Tibial artery (tissue), 4 donors: Measurements from ENCODE around the gene SLBP.

Source experiments
- DNase-seq, 2 donors: peaks; one replicate each; pipeline ENCODE4 v3.0.0-alpha.2; 2019
- H3K27ac ChIP-seq, 2 donors: fragments of 200-600 bp; sonication (generic) in 1 of 2; 1 replicate in 1 of 2; 2 replicates in 1 of 2; pipeline ENCODE4 v1.5.1; 2018 to 2019; ENCODE audit warnings: mild to moderate bottlenecking in 1 of 2
- H3K27me3 ChIP-seq, 2 donors: fragments of 200-600 bp; sonication (generic) in 1 of 2; one replicate each; pipeline versions ENCODE4 v1.5.1 to v1.6.0; 2016 to 2019
- H3K36me3 ChIP-seq, 3 donors: fragments of 200-600 bp; sonication (generic) in 2 of 3; one replicate each; pipeline ENCODE4 v1.5.1; 2016 to 2019; ENCODE audit warnings: mild to moderate bottlenecking in 2 of 3
- H3K4me1 ChIP-seq, 4 donors: fragments of 200-600 bp; sonication (generic) in 2 of 4; 1 replicate in 3 of 4; 2 replicates in 1 of 4; pipeline ENCODE4 v1.5.1; 2016 to 2019
- H3K4me3 ChIP-seq, 2 donors: fragments of 200-600 bp; sonication (generic) in 1 of 2; 1 replicate in 1 of 2; 2 replicates in 1 of 2; pipeline ENCODE4 v1.5.1; 2018 to 2019; ENCODE audit warnings: mild to moderate bottlenecking in 2 of 2
- H3K9me3 ChIP-seq, 3 donors: fragments of 200-600 bp; sonication (generic) in 1 of 3; one replicate each; pipeline ENCODE4 v1.5.1; 2016 to 2019
- intact Hi-C: fragments of 100-400 bp; cut with DNase I; formaldehyde crosslinking; loops from one replicate; pipeline ENCODE4 v1.15.0; 2023; ENCODE audit warnings: low total_unique reads
- TF ChIP-seq, protein P1 (sequence below), 2 experiments: fragments of 200-600 bp in 1 of 2; fragments of 450-650 bp in 1 of 2; IDR thresholded peaks; one replicate each; pipeline ENCODE4 v1.5.1; 2017 to 2019; ENCODE audit warnings: antibody characterized with exemption in 2 of 2, mild to moderate bottlenecking in 1 of 2, moderate library complexity in 1 of 2

SLBP gene

GRCh38 chr4:1656986-1657385 is 55.1 kb downstream of the SLBP start:
- Histone ChIP-seq H3K9me3 (no peaks in the 10 kb centered on the region), H3K36me3 (peaks cover 0 to 10% (median 0%) of the 10 kb centered on the region in 3 donors), H3K4me1 (no peaks in the 10 kb centered on the region), H3K27ac (no peak overlapping the region), H3K4me3 (no peak overlapping the region), H3K27me3 (no peaks in the 10 kb centered on the region)
- DNase-seq, result no peak
- TF ChIP-seq, protein P1, sequence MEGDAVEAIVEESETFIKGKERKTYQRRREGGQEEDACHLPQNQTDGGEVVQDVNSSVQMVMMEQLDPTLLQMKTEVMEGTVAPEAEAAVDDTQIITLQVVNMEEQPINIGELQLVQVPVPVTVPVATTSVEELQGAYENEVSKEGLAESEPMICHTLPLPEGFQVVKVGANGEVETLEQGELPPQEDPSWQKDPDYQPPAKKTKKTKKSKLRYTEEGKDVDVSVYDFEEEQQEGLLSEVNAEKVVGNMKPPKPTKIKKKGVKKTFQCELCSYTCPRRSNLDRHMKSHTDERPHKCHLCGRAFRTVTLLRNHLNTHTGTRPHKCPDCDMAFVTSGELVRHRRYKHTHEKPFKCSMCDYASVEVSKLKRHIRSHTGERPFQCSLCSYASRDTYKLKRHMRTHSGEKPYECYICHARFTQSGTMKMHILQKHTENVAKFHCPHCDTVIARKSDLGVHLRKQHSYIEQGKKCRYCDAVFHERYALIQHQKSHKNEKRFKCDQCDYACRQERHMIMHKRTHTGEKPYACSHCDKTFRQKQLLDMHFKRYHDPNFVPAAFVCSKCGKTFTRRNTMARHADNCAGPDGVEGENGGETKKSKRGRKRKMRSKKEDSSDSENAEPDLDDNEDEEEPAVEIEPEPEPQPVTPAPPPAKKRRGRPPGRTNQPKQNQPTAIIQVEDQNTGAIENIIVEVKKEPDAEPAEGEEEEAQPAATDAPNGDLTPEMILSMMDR (IDR thresholded peaks at IDR 0.05), result no peak
- intact Hi-C loops, result no loop called here

- H3K9me3 ChIP-seq, result no peaks in the 10 kb centered on the region
- no peak overlapping the region for H3K27ac ChIP-seq
- no peaks in the 10 kb centered on the region for H3K27me3 ChIP-seq
- DNase-seq, result no peak
- peaks cover 0 to 10% (median 0%) of the 10 kb centered on the region in 3 donors for H3K36me3 ChIP-seq
- TF ChIP-seq, protein P1 (IDR thresholded peaks at IDR 0.05), result no peak
- intact Hi-C loops, result no loop called here
- no peaks in the 10 kb centered on the region for H3K4me1 ChIP-seq
- no peak overlapping the region for H3K4me3 ChIP-seq
Measured at GRCh38 chr4:1656132-1656531, 56.0 kb downstream of the SLBP start.

DNA sequence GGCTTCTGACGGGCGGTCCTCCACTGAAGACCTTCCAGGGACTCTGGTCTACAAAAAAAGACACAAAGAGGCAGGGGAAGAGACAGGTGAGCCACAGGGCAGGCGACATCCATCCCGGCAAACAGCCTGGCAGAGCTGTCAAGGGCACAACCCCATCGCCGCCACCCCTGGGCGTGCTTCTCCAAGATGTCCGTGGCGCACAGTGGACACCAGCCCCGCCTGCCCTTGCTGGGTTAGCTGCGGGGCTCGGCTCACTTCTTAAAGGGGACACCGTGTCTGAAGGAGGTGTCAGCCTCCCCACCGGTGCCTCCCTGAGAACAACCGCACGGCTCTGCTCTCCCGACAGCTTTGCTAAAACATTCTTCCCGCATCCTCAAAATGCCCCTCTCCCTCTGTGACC is 56.4 kb downstream of the SLBP start:
- TF ChIP-seq, protein P1 (IDR thresholded peaks at IDR 0.05), result no peak
- H3K4me3 ChIP-seq, result no peak overlapping the region
- no peak overlapping the region for H3K27ac ChIP-seq
- H3K27me3 ChIP-seq, result no peaks in the 10 kb centered on the region
- intact Hi-C loops, result no loop called here
- DNase-seq, result no peak
- H3K4me1 ChIP-seq, result no peaks in the 10 kb centered on the region
- peaks cover 0 to 10% (median 0%) of the 10 kb centered on the region in 3 donors for H3K36me3 ChIP-seq
- H3K9me3 ChIP-seq, result no peaks in the 10 kb centered on the region

GRCh38 chr4:1655081-1655480 is 57.0 kb downstream of the SLBP start:
- intact Hi-C loops, result no loop called here

DNA sequence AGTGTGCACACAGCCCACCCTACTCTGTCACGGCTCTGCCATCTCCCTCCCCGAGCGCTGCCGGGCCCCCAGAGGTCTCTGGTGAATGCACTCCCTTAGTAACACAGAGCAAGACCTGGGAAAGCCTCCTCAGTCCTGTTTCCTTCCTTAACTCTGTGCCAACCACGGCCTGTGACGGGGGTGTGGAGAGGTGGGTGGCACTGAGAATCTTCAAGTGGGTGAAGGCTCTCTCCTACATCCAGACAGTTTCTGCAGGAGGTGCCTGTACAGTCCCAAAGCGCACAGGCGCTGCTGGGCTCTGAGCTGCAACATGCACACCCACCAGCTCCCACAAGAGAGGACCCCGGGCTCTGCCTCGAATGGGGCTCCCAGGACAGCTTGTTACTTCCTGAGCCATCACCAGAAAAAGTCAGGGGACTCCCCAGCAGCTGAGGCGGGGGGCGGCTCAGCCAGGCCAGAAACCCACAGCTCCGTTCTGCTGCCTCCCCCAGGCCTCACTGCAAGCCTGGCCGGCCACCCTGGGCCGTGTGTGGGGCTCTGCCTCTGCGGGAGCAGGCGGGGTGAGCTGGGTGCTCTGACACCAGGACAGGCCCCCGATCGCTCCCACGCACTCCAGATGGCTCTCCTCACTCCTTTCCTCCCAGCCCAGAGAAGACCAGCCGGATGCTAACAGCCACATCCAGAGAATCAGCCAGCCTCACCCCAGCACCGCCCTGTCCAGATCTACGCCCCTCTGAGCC is 57.7 kb downstream of the SLBP start:
- H3K36me3 ChIP-seq, result peaks cover 0 to 10% (median 0%) of the 10 kb centered on the region in 3 donors
- intact Hi-C loops, result no loop called here
- H3K9me3 ChIP-seq, result no peaks in the 10 kb centered on the region
- no peak for DNase-seq
- TF ChIP-seq, protein P1 (IDR thresholded peaks at IDR 0.05), result no peak
- H3K4me1 ChIP-seq, result no peaks in the 10 kb centered on the region
- no peaks in the 10 kb centered on the region for H3K27me3 ChIP-seq
- no peak overlapping the region for H3K4me3 ChIP-seq
- H3K27ac ChIP-seq, result no peak overlapping the region

More at GRCh38 chr4:1655081-1655480, 57.0 kb downstream of the SLBP start:
- no peak overlapping the region for H3K4me3 ChIP-seq
- H3K27ac ChIP-seq, result no peak overlapping the region
- no peak for DNase-seq
- TF ChIP-seq, protein P1 (IDR thresholded peaks at IDR 0.05), result no peak
- H3K27me3 ChIP-seq, result no peaks in the 10 kb centered on the region
- H3K36me3 ChIP-seq, result peaks cover 0 to 10% (median 0%) of the 10 kb centered on the region in 3 donors
- no peaks in the 10 kb centered on the region for H3K4me1 ChIP-seq
- no peaks in the 10 kb centered on the region for H3K9me3 ChIP-seq
